Measurements from ENCODE around the gene CADM2. TPM values are rescaled to one million over a fixed set of nuclear protein-coding genes. Genes with fewer than 3 reads are reported as not detected.

The CADM2 gene
- total and polyA plus RNA-seq, 2 donors from 2014 or later = 0.06 to 0.25 TPM

- Histone ChIP-seq H3K9me3 (ENCODE audit: control insufficient read depth in 2 of 3, insufficient read depth in 1 of 3, low read length in 3 of 3) (peaks cover 0 to 2% (median 0%) of the 10 kb centered on the region in 3 donors), H3K36me3 (ENCODE audit: control insufficient read depth in 2 of 3, insufficient read depth in 3 of 3, low read length in 3 of 3) (no peaks in the 10 kb centered on the region), H3K9ac (ENCODE audit: low read length in 3 of 3) (no peak overlapping the region), H3K27ac (ENCODE audit: low read depth in 2 of 2, low read length in 2 of 2) (no peak overlapping the region), H3K4me3 (ENCODE audit: low read length in 3 of 3) (no peak overlapping the region), H3K4me1 (ENCODE audit: control insufficient read depth in 2 of 3, insufficient read depth in 2 of 3, low read depth in 1 of 3, low read length in 3 of 3) (no peaks in the 10 kb centered on the region), H3K27me3 (ENCODE audit: control insufficient read depth, insufficient read depth, low read length) (no peaks in the 10 kb centered on the region)
- no peak for TF ChIP-seq CTCF (IDR thresholded peaks at IDR 0.05; ENCODE audit: borderline replicate concordance, extremely low read depth, insufficient read depth)
- no peak for FAIRE-seq
- intact Hi-C loops (cut with DNase I) = no loop called here
- no peak for DNase-seq
These were observed 615.4 kb downstream of the CADM2 start for GRCh38 chr3:85574006-85574705.

DNA sequence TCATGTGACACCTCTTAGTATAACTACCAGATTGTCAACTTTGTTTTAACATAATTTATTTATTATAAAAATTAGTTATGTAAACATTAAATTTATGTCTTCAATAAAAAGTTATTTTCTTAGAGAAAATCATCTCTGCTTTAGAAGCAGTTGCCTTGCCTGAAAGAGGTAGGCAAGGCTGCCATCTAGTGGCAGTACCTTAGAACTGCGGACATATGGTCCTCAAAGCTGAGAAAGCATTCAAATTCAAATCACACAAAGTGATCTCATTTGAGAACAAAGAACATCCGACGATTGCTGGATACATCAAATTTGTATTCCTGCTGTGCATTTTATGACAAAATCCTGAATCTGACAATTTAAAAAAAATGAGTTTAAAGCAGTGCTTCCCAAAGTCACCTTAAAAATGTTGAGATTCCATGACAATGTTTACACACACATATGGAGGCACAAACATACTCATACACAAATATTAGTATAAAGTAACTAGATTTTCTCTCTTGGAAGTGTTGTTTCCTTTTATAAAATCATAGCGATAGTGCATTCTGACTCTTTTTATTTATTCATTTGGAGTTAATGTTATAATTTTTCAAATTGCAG, 617.4 kb downstream of the CADM2 start:
- H3K27me3 ChIP-seq (ENCODE audit: control insufficient read depth, insufficient read depth, low read length) = no peaks in the 10 kb centered on the region
- H3K4me3 ChIP-seq (ENCODE audit: low read length in 3 of 3) = no peak overlapping the region
- H3K36me3 ChIP-seq (ENCODE audit: control insufficient read depth in 2 of 3, insufficient read depth in 3 of 3, low read length in 3 of 3) = no peaks in the 10 kb centered on the region
- FAIRE-seq (peak; percentile 82), DNase-seq (peak in 4 of 5 donors; percentile 50 to 70 (median 62))
- peaks cover 0 to 2% (median 0%) of the 10 kb centered on the region in 3 donors for H3K9me3 ChIP-seq (ENCODE audit: control insufficient read depth in 2 of 3, insufficient read depth in 1 of 3, low read length in 3 of 3)
- no peaks in the 10 kb centered on the region for H3K4me1 ChIP-seq (ENCODE audit: control insufficient read depth in 2 of 3, insufficient read depth in 2 of 3, low read depth in 1 of 3, low read length in 3 of 3)
- intact Hi-C loops (cut with DNase I) = no loop called here
- peak; percentile 78 for TF ChIP-seq CTCF (IDR thresholded peaks at IDR 0.05; ENCODE audit: borderline replicate concordance, extremely low read depth, insufficient read depth)
- no peak overlapping the region for H3K27ac ChIP-seq (ENCODE audit: low read depth in 2 of 2, low read length in 2 of 2)
- no peak overlapping the region for H3K9ac ChIP-seq (ENCODE audit: low read length in 3 of 3)

- H3K4me3 ChIP-seq (ENCODE audit: low read length in 3 of 3) = no peak overlapping the region
- DNase-seq (no peak), FAIRE-seq (no peak)
- H3K27ac ChIP-seq (ENCODE audit: low read depth in 2 of 2, low read length in 2 of 2) = no peak overlapping the region
- intact Hi-C loops (cut with DNase I) = no loop called here
- H3K36me3 ChIP-seq (ENCODE audit: control insufficient read depth in 2 of 3, insufficient read depth in 3 of 3, low read length in 3 of 3) = no peaks in the 10 kb centered on the region
- no peak overlapping the region for H3K9ac ChIP-seq (ENCODE audit: low read length in 3 of 3)
- peaks cover 0 to 2% (median 0%) of the 10 kb centered on the region in 3 donors for H3K9me3 ChIP-seq (ENCODE audit: control insufficient read depth in 2 of 3, insufficient read depth in 1 of 3, low read length in 3 of 3)
- TF ChIP-seq CTCF (IDR thresholded peaks at IDR 0.05; ENCODE audit: borderline replicate concordance, extremely low read depth, insufficient read depth) = no peak
- no peaks in the 10 kb centered on the region for H3K27me3 ChIP-seq (ENCODE audit: control insufficient read depth, insufficient read depth, low read length)
- no peaks in the 10 kb centered on the region for H3K4me1 ChIP-seq (ENCODE audit: control insufficient read depth in 2 of 3, insufficient read depth in 2 of 3, low read depth in 1 of 3, low read length in 3 of 3)
These were observed 618.0 kb downstream of the CADM2 start for GRCh38 chr3:85576697-85577200.

All from kidney (tissue), 14 donors.